ENCODE data around the gene CTCFL. TPM values are rescaled to one million over a fixed set of nuclear protein-coding genes. Genes with fewer than 3 reads are reported as not detected.

The CTCFL gene
- total RNA-seq, 1 donor from 2014 or later: not detected

DNA sequence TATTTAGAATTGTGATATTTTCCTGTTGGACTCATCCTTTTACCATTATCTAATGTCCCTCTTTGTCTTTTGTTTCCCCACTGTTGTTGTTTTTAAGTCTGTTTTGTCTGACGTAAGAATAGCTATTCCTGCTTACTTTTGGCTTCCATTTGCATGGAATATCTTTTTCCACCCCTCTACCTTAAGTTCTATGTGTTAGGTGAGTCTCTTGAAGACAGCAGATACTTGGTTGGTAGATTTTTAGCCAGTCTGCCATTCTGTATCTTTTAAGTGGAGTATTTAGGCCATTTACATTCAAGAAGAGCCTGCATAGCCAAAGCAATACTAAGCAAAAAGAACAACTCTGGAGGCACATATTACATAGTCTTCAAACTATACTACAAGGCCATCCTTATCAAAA lies 39.2 kb downstream of the CTCFL start:
- peaks cover 6% of the 10 kb centered on the region for H3K4me1 ChIP-seq
- peaks cover 13% of the 10 kb centered on the region for H3K27me3 ChIP-seq (ENCODE audit: low read depth)
- no peaks in the 10 kb centered on the region for H3K9me3 ChIP-seq (replicated peaks)
- H3K4me3 ChIP-seq: no peak overlapping the region
- TF ChIP-seq CTCF (IDR thresholded peaks at IDR 0.05; ENCODE audit: borderline replicate concordance): no peak
- no peak for DNase-seq
- no peak overlapping the region for H3K27ac ChIP-seq (replicated peaks)
- intact Hi-C loops (cut with micrococcal nuclease): no loop called here
- no peaks in the 10 kb centered on the region for H3K36me3 ChIP-seq

DNA sequence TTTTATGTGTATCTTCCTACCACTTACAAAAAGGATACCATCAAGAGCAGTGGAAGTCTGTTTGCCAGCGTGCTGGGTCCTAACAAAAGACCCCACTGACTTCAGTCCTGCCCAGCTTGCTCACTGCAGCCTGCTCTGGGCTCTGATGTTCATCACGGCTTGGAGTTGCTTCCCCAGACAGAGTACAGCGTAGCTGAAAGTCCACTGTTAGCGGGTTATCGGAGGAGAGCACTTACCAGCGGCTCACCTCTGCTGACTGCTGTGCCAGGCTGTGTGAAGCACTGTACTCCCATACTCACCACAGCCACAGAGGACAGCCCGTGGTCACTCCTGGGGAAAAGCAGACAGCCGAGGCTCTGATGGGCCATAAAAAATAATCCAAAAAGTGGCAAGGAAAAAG lies 40.2 kb downstream of the CTCFL start:
- TF ChIP-seq CTCF (IDR thresholded peaks at IDR 0.05; ENCODE audit: borderline replicate concordance): no peak
- Histone ChIP-seq H3K9me3 (replicated peaks) (no peaks in the 10 kb centered on the region), H3K27me3 (ENCODE audit: low read depth) (peaks cover 14% of the 10 kb centered on the region), H3K4me3 (no peak overlapping the region), H3K27ac (replicated peaks) (no peak overlapping the region), H3K36me3 (no peaks in the 10 kb centered on the region), H3K4me1 (peaks cover 11% of the 10 kb centered on the region)
- DNase-seq: no peak
- intact Hi-C loops (cut with micrococcal nuclease): no loop called here

- H3K9me3 ChIP-seq (replicated peaks): no peaks in the 10 kb centered on the region
- TF ChIP-seq CTCF (IDR thresholded peaks at IDR 0.05; ENCODE audit: borderline replicate concordance): no peak
- no peak for DNase-seq
- H3K36me3 ChIP-seq: no peaks in the 10 kb centered on the region
- no peak overlapping the region for H3K27ac ChIP-seq (replicated peaks)
- intact Hi-C loops (cut with micrococcal nuclease): no loop called here
- peaks cover 11% of the 10 kb centered on the region for H3K4me1 ChIP-seq
- no peak overlapping the region for H3K4me3 ChIP-seq
- peaks cover 20% of the 10 kb centered on the region for H3K27me3 ChIP-seq (ENCODE audit: low read depth)
Observed at GRCh38 chr20:57483287-57484050, 41.5 kb downstream of the CTCFL start.

GRCh38 chr20:57482796-57483195 lies 42.1 kb downstream of the CTCFL start:
- intact Hi-C loops (cut with micrococcal nuclease): no loop called here
- TF ChIP-seq CTCF (IDR thresholded peaks at IDR 0.05; ENCODE audit: borderline replicate concordance): no peak
- no peak for DNase-seq

GRCh38 chr20:57482148-57482547 lies 42.8 kb downstream of the CTCFL start:
- no peak overlapping the region for H3K27ac ChIP-seq (replicated peaks)
- no peaks in the 10 kb centered on the region for H3K36me3 ChIP-seq
- peaks cover 11% of the 10 kb centered on the region for H3K4me1 ChIP-seq
- intact Hi-C loops (cut with micrococcal nuclease): no loop called here
- peaks cover 20% of the 10 kb centered on the region for H3K27me3 ChIP-seq (ENCODE audit: low read depth)
- no peak for TF ChIP-seq CTCF (IDR thresholded peaks at IDR 0.05; ENCODE audit: borderline replicate concordance)
- H3K9me3 ChIP-seq (replicated peaks): no peaks in the 10 kb centered on the region
- H3K4me3 ChIP-seq: no peak overlapping the region
- DNase-seq: no peak

More at GRCh38 chr20:57482796-57483195, 42.1 kb downstream of the CTCFL start:
- Histone ChIP-seq H3K27ac (replicated peaks) (no peak overlapping the region), H3K4me1 (peaks cover 11% of the 10 kb centered on the region), H3K4me3 (no peak overlapping the region), H3K27me3 (ENCODE audit: low read depth) (peaks cover 20% of the 10 kb centered on the region), H3K9me3 (replicated peaks) (no peaks in the 10 kb centered on the region), H3K36me3 (no peaks in the 10 kb centered on the region)
